ENCODE results near the gene TMEM106C. TPM values are rescaled to one million over a fixed set of nuclear protein-coding genes. Genes with fewer than 3 reads are reported as not detected.
"Not testable (repeated sequence)": the region's sequence is repeated elsewhere in the genome, so short reads cannot be mapped to it uniquely, and the experiment has no call there.

The TMEM106C gene
- total RNA-seq, 2 experiments from 2014 or later, result 148 to 158 TPM

DNA sequence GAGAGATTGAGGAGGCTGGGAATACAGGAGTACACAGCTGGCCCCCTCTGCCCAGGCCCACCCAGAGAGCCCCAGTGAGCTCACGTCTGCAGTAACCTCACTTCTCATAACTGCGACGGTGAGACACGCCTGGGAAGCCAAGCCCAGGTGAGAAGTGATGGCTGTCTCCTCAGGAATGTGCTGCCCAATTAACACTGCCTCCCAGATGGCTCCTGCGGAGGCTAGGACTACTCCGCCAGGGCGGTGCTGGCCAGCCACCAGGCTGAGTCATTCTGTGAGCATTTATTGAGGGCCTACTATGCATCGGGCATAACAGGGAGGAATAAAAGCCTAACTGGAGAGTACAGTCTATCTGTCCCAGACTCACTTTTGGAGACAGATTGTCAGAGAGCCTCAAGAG, 9.3 kb upstream of the TMEM106C start:
- no peak for DNase-seq
- H3K27ac Mint-ChIP-seq, result no peak overlapping the region
- peaks cover 1% of the 10 kb centered on the region for H3K9me3 Mint-ChIP-seq
- ChIA-PET CTCF (interaction anchor here (1.1 to 3.1 kb wide), 5 partner anchors 9 to 212 kb away, joined by 3 to 20 read pairs (median 3); partner anchors contain the start of genes TMEM106C and VDR), POLR2A (no interaction called here)
- no peaks in the 10 kb centered on the region for H3K36me3 Mint-ChIP-seq (ENCODE audit: low read depth)
- no peak for ATAC-seq
- H3K4me3 Mint-ChIP-seq, result no peak overlapping the region
- no peaks in the 10 kb centered on the region for H3K4me1 Mint-ChIP-seq (ENCODE audit: low read depth)
- no peaks in the 10 kb centered on the region for H3K27me3 Mint-ChIP-seq
- intact Hi-C loops (cut with micrococcal nuclease), result no loop called here
- TF ChIP-seq, protein P1, sequence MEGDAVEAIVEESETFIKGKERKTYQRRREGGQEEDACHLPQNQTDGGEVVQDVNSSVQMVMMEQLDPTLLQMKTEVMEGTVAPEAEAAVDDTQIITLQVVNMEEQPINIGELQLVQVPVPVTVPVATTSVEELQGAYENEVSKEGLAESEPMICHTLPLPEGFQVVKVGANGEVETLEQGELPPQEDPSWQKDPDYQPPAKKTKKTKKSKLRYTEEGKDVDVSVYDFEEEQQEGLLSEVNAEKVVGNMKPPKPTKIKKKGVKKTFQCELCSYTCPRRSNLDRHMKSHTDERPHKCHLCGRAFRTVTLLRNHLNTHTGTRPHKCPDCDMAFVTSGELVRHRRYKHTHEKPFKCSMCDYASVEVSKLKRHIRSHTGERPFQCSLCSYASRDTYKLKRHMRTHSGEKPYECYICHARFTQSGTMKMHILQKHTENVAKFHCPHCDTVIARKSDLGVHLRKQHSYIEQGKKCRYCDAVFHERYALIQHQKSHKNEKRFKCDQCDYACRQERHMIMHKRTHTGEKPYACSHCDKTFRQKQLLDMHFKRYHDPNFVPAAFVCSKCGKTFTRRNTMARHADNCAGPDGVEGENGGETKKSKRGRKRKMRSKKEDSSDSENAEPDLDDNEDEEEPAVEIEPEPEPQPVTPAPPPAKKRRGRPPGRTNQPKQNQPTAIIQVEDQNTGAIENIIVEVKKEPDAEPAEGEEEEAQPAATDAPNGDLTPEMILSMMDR (IDR thresholded peaks at IDR 0.05), result no peak

DNA sequence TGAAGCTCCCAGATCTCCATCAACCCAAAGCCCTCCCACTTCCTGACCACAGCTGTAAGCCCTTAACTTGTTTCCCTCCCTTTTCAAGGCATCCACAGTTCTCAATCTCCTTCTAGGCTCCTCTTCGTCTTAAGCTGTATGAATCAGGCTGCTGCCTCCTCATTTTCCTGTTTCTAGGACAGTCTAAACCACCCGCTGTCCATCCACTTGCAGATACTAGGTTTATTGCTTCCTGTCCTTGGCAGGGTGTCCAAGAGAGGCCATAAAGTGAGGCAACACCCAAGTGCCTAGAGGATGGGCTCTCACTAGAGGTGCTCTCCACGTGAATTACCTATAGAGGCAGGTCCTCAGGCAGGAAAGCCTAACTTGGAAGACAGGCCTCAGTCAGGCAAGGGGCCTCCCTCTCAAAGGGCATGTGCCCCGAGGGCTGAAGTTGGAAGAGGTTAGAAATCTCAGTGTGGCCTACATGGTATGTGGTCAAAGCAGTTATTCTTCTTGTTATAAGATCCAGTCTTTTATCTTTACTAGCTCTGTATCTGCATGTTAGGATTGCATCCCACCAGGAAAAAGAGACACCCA, 8.8 kb upstream of the TMEM106C start:
- H3K27ac Mint-ChIP-seq, result no peak overlapping the region
- no peaks in the 10 kb centered on the region for H3K27me3 Mint-ChIP-seq
- DNase-seq (no peak), ATAC-seq (no peak)
- TF ChIP-seq, protein P1 (IDR thresholded peaks at IDR 0.05), result no peak
- intact Hi-C loops (cut with micrococcal nuclease), result no loop called here
- H3K36me3 Mint-ChIP-seq (ENCODE audit: low read depth), result no peaks in the 10 kb centered on the region
- peaks cover 1% of the 10 kb centered on the region for H3K9me3 Mint-ChIP-seq
- no peak overlapping the region for H3K4me3 Mint-ChIP-seq
- CTCF ChIA-PET, result interaction anchor here (1.1 to 3.1 kb wide), 5 partner anchors 8 to 212 kb away, joined by 3 to 20 read pairs (median 3); partner anchors contain the start of genes TMEM106C and VDR
- POLR2A ChIA-PET, result no interaction called here
- H3K4me1 Mint-ChIP-seq (ENCODE audit: low read depth), result no peaks in the 10 kb centered on the region

DNA sequence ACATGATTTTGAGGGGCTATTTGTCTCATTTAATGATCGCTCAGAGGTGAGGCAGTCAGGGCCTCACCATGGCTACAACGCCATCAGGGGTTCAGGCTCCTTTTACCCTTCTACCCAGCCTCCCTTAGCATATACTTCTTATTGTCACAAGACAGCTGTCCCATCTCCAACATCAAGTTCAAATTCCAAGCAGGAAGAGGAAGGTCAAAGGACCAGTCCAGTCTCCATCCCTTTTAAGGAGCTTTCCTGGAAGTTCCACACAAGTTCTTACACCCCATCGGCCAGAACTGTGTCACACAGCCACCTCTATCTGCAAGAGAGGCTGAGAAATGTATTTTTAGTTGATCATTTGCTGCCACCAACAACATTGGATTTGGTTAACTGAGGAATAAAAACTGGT, 8.3 kb upstream of the TMEM106C start:
- ChIA-PET POLR2A (no interaction called here), CTCF (interaction anchor here (1.1 to 3.1 kb wide), 3 partner anchors 8 to 213 kb away, joined by 3 to 20 read pairs (median 5); partner anchors contain the start of gene TMEM106C)
- peaks cover 1% of the 10 kb centered on the region for H3K9me3 Mint-ChIP-seq
- no peaks in the 10 kb centered on the region for H3K36me3 Mint-ChIP-seq (ENCODE audit: low read depth)
- ATAC-seq (no peak), DNase-seq (no peak)
- TF ChIP-seq, protein P1 (IDR thresholded peaks at IDR 0.05), result no peak
- no peaks in the 10 kb centered on the region for H3K4me1 Mint-ChIP-seq (ENCODE audit: low read depth)
- intact Hi-C loops (cut with micrococcal nuclease), result no loop called here
- H3K27ac Mint-ChIP-seq, result no peak overlapping the region
- H3K4me3 Mint-ChIP-seq, result no peak overlapping the region
- H3K27me3 Mint-ChIP-seq, result peaks cover 1% of the 10 kb centered on the region

DNA sequence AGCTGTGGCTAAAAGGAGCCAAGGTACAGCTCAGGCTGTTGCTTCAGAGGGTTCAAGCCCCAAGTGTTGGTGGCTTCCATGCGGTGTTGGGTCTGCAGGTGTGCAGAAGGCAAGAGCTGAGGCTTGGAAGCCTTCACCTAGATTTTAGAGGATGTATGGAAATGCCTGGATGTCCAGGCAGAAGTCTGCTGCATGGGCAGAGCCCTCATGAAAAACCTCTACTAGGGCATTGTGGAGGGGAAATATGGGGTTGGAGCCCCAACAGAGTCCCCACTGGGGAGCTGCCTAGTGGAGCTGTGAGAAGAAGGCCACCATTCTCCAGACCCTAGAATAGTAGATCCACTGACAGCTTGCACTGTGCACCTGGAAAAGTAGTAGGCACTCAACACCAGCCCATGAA, 5.7 kb upstream of the TMEM106C start:
- H3K9me3 Mint-ChIP-seq; H3K4me3 Mint-ChIP-seq; POLR2A ChIA-PET; intact Hi-C loops (cut with micrococcal nuclease); H3K36me3 Mint-ChIP-seq (ENCODE audit: low read depth); DNase-seq; H3K27me3 Mint-ChIP-seq; H3K27ac Mint-ChIP-seq; ATAC-seq; H3K4me1 Mint-ChIP-seq (ENCODE audit: low read depth): not testable (repeated sequence)
- CTCF ChIA-PET, result interaction anchor here (1.1 to 1.7 kb wide), 6 partner anchors 8 to 243 kb away, joined by 3 to 6 read pairs (median 3); no protein-coding TSS in a partner anchor

DNA sequence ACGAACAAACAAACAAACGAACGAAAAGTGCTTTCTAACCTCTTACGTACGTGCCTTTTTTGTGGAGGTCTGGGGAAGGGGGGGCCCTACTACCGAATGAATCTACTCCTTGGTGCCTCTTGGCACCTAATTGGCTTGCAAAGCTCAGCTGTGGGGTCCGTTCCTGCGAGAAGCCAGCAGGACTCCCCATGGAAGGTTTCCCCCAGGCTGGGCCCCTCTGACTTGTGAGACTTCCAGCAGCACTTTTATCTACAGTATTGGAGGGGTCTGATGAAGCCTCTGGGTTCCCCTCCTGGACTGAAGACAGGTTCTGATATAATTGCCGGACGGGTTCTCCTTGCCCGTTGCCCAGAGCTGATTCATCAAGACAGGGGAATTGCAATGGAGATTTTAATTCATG, 1.2 kb upstream of the TMEM106C start:
- Mint-ChIP-seq H3K9me3 (peaks cover 1% of the 10 kb centered on the region), H3K4me1 (ENCODE audit: low read depth) (peaks cover 28% of the 10 kb centered on the region), H3K27ac (no peak overlapping the region), H3K36me3 (ENCODE audit: low read depth) (peaks cover 35% of the 10 kb centered on the region), H3K27me3 (peaks cover 1% of the 10 kb centered on the region), H3K4me3 (no peak overlapping the region)
- intact Hi-C loops (cut with micrococcal nuclease), result no loop called here
- CTCF ChIA-PET, result interaction anchor here (0.7 to 3.5 kb wide), 11 partner anchors 8 to 249 kb away, joined by 3 to 23 read pairs (median 7); partner anchors contain the start of gene VDR
- DNase-seq (no peak), ATAC-seq (no peak)
- POLR2A ChIA-PET, result interaction anchor here (0.9 kb wide), 1 partner anchor 9 kb away, joined by 3 read pairs; no protein-coding TSS in a partner anchor
- TF ChIP-seq, protein P1 (IDR thresholded peaks at IDR 0.05), result no peak
